22Rv1 (cell line): ENCODE results near the gene JARID2.

Source experiments
- ZFX ChIP-seq: fragments of 450-650 bp; IDR thresholded peaks from 2 replicates; pipeline ENCODE4 v1.6.1; 2017; ENCODE audit warnings: antibody characterized with exemption, borderline replicate concordance
- TF ChIP-seq, protein P1 (sequence below): fragments of 450-650 bp; IDR thresholded peaks from 2 replicates; pipeline ENCODE4 v1.5.1; 2017; ENCODE audit warnings: mild to moderate bottlenecking

DNA sequence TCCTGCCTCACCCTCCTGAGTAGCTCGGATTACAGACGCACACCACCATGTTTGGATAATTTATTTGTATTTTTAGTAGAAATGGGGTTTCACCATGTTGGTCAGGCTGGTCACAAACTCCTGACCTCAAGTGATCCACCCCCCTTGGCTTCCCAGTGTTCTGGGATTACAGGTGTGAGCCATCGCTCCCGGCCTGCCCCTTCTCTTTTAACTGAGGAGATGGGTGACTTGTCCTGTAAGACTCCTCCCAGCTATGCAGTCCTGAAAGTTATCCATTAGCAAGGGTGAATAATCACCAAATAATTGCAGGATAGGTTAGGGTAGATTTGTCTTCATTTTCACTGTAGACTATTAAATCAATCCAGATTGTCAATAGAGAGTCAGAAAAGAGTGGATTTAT, 40.5 kb upstream of the JARID2 start:
- TF ChIP-seq, protein P1, sequence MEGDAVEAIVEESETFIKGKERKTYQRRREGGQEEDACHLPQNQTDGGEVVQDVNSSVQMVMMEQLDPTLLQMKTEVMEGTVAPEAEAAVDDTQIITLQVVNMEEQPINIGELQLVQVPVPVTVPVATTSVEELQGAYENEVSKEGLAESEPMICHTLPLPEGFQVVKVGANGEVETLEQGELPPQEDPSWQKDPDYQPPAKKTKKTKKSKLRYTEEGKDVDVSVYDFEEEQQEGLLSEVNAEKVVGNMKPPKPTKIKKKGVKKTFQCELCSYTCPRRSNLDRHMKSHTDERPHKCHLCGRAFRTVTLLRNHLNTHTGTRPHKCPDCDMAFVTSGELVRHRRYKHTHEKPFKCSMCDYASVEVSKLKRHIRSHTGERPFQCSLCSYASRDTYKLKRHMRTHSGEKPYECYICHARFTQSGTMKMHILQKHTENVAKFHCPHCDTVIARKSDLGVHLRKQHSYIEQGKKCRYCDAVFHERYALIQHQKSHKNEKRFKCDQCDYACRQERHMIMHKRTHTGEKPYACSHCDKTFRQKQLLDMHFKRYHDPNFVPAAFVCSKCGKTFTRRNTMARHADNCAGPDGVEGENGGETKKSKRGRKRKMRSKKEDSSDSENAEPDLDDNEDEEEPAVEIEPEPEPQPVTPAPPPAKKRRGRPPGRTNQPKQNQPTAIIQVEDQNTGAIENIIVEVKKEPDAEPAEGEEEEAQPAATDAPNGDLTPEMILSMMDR: no peak
- no peak for TF ChIP-seq ZFX
